ENCODE data around the gene LLGL2.

LLGL2 gene

DNA sequence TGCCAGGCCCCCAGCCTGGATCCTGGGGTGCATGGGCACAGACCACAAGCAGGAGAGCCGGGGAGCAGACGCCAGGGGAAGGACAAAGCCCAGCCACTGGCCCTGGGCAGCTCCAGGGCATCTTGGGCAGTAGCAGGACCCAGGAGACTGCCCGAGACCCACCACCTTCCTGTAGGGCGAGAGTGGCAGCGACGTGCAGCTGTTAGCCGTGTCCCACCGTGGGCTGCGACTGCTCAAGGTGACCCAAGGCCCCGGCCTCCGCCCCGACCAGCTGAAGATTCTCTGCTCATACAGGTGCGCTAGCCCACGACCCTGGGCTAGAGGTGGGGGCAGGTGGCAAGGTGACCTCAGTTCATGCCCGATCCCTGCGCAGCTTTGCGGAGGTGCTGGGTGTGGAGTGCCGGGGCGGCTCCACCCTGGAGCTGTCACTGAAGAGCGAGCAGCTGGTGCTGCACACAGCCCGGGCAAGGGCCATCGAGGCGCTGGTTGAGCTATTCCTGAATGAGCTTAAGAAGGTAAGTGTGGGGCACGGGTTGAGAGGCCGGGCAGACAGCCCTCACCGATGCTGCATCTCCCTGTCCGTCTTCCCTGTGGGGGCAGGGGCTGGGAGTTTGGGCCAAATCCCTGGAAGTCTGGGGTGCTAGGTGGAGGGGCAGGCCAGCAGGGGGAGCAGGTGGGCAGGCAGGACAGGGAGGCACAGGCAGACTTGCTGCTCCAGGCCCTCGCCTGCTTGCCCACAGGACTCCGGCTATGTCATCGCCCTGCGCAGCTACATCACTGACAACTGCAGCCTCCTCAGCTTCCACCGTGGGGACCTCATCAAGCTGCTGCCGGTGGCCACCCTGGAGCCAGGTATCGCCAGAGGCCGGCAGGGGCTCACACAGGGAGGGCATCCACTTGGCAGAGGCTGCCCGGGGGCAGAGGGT, 94.3 kb downstream of the LLGL2 start:
- DNase-seq, result peak; percentile 9

- DNase-seq, result no peak
Observed at GRCh38 chr17:75621489-75621888, 96.0 kb downstream of the LLGL2 start.

- DNase-seq, result no peak
Observed at GRCh38 chr17:75622076-75622475, 96.6 kb downstream of the LLGL2 start.

DNA sequence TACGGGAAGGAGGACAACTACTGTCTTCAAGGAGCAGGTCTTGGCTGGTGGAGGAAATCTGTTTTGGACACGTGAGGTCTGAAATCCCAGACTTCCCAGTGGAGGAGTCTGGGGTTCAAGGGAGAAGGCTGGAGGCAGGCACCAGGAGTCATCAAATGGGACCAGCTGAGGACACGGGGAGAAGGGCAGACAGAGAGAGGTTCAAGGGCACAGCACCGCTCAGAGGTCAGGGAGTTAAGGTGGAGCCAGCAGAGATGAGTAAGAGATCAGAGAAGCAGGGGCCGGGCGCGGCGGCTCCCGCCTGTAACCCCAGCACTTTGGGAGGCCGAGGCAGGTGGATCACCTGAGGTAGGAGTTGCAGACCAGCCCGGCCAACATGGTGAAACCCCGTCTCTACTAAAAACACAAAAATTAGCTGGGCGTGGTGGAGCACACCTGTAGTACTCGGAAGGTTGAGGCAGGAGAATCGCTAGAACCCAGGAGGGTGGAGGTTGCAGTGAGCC, 97.3 kb downstream of the LLGL2 start:
- DNase-seq, result no peak

- no peak for DNase-seq
Observed at GRCh38 chr17:75623386-75623785, 97.9 kb downstream of the LLGL2 start.

GRCh38 chr17:75624021-75624420, 98.5 kb downstream of the LLGL2 start:
- DNase-seq, result no peak
